Pancreas (tissue), 10 donors: ENCODE data around the gene SHC3. TPM values are rescaled to one million over a fixed set of nuclear protein-coding genes. Genes with fewer than 3 reads are reported as not detected.

Experiments
- ATAC-seq, 4 donors: fragments of 200-7000 bp; cut with Tn5 transposase; one replicate each; pipeline versions ENCODE4 v1.8.0 to v1.9.1; 2020; ENCODE audit warnings: mild to moderate bottlenecking in 4 of 4, moderate library complexity in 4 of 4
- DNase-seq, 6 donors: peaks; one replicate each; pipeline ENCODE4 v3.0.0-alpha.2; 2020
- FAIRE-seq: peaks from 2 replicates; lab custom pipeline; 2012; peaks lifted over from hg19 to GRCh38; lab: Jason Lieb, UNC
- H3K27ac ChIP-seq, 4 donors: fragments of 200-600 bp; sonication (generic); 1 replicate in 3 of 4; 2 replicates in 1 of 4; pipeline versions ENCODE4 v1.5.0 to v1.8.0; 2020
- H3K27me3 ChIP-seq, 4 donors: fragments of 200-600 bp; one replicate each; pipeline ENCODE4 v1.8.0; 2021
- H3K36me3 ChIP-seq, 3 donors: fragments of 200-600 bp; sonication (generic) in 1 of 3; one replicate each; pipeline versions ENCODE4 v1.5.0 to v1.8.0; 2020 to 2021
- H3K4me1 ChIP-seq, 3 donors: fragments of 200-600 bp; one replicate each; pipeline ENCODE4 v1.8.0; 2021
- H3K4me3 ChIP-seq, 4 donors: fragments of 200-600 bp; sonication (generic) in 2 of 4; one replicate each; pipeline versions ENCODE4 v1.5.0 to v1.8.0; 2020 to 2021
- H3K9me3 ChIP-seq, 4 donors: fragments of 200-600 bp; one replicate each; pipeline ENCODE4 v1.8.0; 2021
- WGBS, 2 donors: extraction: QIAGEN DNeasy Blood & Tissue Kit; methylation state at CpG; one replicate each; pipeline ENCODE4 v1.1.7; 2013; 5-methylcytosine and 5-hydroxymethylcytosine counted together
- intact Hi-C, 3 donors: fragments of 100-400 bp; cut with DNase I; formaldehyde crosslinking; loops; one replicate each; pipeline versions ENCODE4 v1.11.1 to v1.14.2; 2022
- polyA plus RNA-seq, 2 donors: library from polyadenylated mRNA; stranded (reverse); fragments of 200-250 nt; gene quantifications; one replicate each; pipeline ENCODE4 v1.2.3, GENCODE V29; 2013
- total RNA-seq, 6 donors: library from RNA; stranded (reverse); fragmentation: NEBNext Ultra II Directional in 4 of 6; extraction: Animal tissue kit (Norgen Biotek cat#: 25700) in 4 of 6; gene quantifications; one replicate each; pipeline versions ENCODE4 v1.2.1 to v1.2.4, GENCODE V29; 2021 to 2023
- TF ChIP-seq, protein P1 (sequence below), 4 donors: fragments of 200-600 bp; sonication (generic) in 3 of 4; IDR thresholded peaks; one replicate each; pipeline versions ENCODE4 v1.5.0 to v1.8.0; 2021; ENCODE audit warnings: antibody characterized with exemption in 4 of 4
- donor health status: healthy with polysubstance abuse.
- donor health status: DM: no; HTN: no; CAD: no; lungs with moderate emphysema.
- donor health status: DM: no; HTN: no; CAD: no.
- donor health status: control.
- donor health status: control.
- donor health status: Bipolar disorder and iron deficiency.
- donor health status: DM: yes; HTN: yes; CAD: no.
- donor health status: DM: no; HTN: no; CAD: no.
- donor health status: DM: no; HTN: no; CAD: no.
- donor health status: DM: yes; HTN: yes; CAD: no.

The SHC3 gene
- total and polyA plus RNA-seq, 8 donors, result 0.19 to 6.3 (median 1.8) TPM

DNA sequence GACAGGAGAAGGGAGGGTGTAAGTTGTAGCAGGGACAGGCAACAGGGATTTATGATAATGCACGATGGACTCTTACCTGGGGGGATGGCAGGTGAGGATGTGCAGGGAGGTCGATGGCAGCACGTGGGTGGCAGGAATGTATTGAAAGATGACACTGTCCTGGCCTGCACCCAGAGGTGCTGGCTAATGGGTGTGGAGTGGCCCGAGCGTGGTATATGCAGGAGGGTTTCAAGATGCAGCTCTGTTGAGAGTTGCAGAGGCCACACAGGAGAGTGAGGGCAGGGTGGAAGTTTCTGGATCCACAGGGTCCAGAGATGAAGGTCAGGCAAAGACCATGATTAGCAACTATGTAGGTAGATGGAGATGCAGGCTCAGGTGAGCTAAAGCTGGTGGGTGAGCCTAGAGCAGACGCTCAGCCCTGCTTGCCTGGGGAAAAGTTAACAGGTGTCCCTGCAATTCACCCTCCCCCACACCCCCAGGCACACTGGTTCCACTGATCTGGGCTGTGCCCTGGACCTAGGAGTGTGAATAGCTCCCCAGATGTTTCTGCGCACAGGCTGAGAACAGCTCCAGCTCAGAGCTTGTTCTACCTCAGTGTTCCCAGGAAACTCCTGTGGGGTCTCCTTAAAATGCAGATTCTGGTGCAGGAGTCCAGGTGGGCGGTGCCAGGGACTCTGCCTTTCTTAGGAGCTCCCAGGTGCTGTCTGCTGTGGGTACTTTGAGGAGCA, 208.8 kb downstream of the SHC3 start:
- H3K36me3 ChIP-seq, result no peaks in the 10 kb centered on the region
- peaks cover 0 to 19% (median 0%) of the 10 kb centered on the region in 3 donors for H3K4me1 ChIP-seq
- peak in 3 of 4 donors; percentile 57 to 71 (median 70) for ATAC-seq
- 43 to 44% methylated on average over 8 of the region's 8 CpGs for WGBS, 2 donors
- FAIRE-seq, result no peak
- H3K27ac ChIP-seq, result no peak overlapping the region
- intact Hi-C loops, result no loop called here
- H3K4me3 ChIP-seq, result no peak overlapping the region
- DNase-seq, result peak in 1 of 6 donors; percentile 16
- H3K9me3 ChIP-seq, result no peaks in the 10 kb centered on the region
- no peaks in the 10 kb centered on the region for H3K27me3 ChIP-seq
- TF ChIP-seq, protein P1, sequence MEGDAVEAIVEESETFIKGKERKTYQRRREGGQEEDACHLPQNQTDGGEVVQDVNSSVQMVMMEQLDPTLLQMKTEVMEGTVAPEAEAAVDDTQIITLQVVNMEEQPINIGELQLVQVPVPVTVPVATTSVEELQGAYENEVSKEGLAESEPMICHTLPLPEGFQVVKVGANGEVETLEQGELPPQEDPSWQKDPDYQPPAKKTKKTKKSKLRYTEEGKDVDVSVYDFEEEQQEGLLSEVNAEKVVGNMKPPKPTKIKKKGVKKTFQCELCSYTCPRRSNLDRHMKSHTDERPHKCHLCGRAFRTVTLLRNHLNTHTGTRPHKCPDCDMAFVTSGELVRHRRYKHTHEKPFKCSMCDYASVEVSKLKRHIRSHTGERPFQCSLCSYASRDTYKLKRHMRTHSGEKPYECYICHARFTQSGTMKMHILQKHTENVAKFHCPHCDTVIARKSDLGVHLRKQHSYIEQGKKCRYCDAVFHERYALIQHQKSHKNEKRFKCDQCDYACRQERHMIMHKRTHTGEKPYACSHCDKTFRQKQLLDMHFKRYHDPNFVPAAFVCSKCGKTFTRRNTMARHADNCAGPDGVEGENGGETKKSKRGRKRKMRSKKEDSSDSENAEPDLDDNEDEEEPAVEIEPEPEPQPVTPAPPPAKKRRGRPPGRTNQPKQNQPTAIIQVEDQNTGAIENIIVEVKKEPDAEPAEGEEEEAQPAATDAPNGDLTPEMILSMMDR (IDR thresholded peaks at IDR 0.05), result no peak

DNA sequence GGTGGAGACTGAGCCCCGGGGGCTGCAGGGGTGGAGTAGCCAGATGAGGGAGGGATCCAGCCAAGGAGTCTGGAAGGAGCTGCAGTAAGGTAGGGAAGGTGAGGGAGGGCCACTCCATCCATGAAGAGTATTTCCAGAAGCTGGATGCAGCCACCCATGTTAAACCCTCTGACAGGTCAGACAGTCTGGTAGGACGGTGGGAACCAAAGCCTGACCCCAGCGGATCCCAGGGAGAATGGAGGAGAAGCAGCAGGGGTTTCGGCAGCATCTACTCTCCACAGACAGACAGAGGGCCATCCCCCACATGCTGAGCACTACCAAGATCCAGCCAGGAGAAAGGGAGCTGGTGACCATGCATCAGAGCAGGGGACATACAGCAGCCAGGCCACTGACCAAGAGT, 209.8 kb downstream of the SHC3 start:
- TF ChIP-seq, protein P1 (IDR thresholded peaks at IDR 0.05), result no peak
- peaks cover 0 to 17% (median 0%) of the 10 kb centered on the region in 3 donors for H3K4me1 ChIP-seq
- no peak overlapping the region for H3K4me3 ChIP-seq
- no peak for DNase-seq
- no peaks in the 10 kb centered on the region for H3K27me3 ChIP-seq
- no peak for ATAC-seq
- intact Hi-C loops, result no loop called here
- 83 to 92% methylated on average over 4 of the region's 4 CpGs for WGBS, 2 donors
- no peaks in the 10 kb centered on the region for H3K36me3 ChIP-seq
- FAIRE-seq, result no peak
- no peaks in the 10 kb centered on the region for H3K9me3 ChIP-seq
- H3K27ac ChIP-seq, result no peak overlapping the region

DNA sequence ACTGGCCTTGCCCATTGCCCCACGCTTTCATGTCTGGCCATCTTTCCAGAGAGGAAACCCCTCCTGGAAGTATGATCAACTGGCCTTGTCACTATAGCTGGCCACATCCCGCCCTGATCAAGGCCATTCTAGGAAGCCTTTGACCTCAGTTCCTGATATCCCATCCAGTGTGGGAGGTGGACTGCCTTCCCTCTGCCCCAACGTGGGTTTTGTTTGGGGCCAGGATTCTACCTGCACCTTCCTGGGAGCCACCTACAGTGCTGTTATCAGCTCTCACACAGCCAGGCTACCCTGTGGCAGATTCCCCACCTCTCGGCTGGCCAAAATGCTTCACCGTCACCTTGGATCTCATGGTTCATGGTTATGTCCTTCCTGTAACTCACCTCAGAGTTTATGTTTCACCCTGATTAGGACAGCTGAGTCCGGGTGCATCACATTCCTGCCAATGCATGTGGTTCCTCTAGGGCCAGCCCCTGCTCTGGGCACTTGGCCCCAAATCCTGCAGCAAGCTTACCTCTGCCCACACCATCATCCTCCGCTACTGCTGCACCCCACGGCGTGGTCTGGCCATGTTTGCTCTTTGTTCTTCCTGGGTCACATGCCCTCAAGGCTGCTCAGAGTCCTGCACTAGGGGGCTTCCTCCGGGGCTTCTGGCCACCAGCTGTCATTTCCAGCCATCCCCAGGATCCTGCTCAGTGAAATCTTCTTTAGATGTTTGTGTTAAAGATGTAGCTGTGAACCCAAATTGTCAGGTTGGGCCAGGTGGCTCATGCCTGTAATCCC, 211.5 kb downstream of the SHC3 start:
- H3K4me3 ChIP-seq, result no peak overlapping the region
- H3K4me1 ChIP-seq, result peaks cover 0 to 17% (median 0%) of the 10 kb centered on the region in 3 donors
- DNase-seq (no peak), FAIRE-seq (no peak), ATAC-seq (no peak)
- no peak overlapping the region for H3K27ac ChIP-seq
- intact Hi-C loops, result no loop called here
- WGBS, 2 donors, result 82 to 83% methylated on average over 10 of the region's 10 CpGs
- TF ChIP-seq, protein P1 (IDR thresholded peaks at IDR 0.05), result no peak
- no peaks in the 10 kb centered on the region for H3K27me3 ChIP-seq
- H3K36me3 ChIP-seq, result no peaks in the 10 kb centered on the region
- H3K9me3 ChIP-seq, result no peaks in the 10 kb centered on the region

DNA sequence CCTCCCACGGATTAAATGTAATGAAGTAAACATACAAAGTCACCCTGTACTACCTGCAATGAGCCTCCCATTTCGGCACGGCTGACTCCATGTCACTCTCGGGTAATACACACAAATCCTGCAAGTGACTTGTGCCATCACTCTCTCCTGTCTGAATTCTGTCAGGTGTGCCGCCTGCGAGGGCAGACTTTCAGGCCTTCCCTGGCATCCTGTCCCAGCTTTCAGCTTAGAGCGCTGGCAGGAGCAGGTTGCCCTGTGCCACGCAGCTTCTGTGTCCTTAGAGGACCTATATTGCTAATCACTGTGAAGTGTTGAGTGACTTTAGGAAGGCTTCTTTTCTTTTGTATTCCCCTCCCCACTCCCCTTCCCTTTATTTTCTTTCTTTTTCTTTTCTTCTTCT, 213.1 kb downstream of the SHC3 start:
- intact Hi-C loops, result no loop called here
- Histone ChIP-seq H3K4me3 (no peak overlapping the region), H3K27ac (no peak overlapping the region), H3K4me1 (peaks cover 0 to 17% (median 0%) of the 10 kb centered on the region in 3 donors), H3K27me3 (no peaks in the 10 kb centered on the region), H3K36me3 (no peaks in the 10 kb centered on the region), H3K9me3 (no peaks in the 10 kb centered on the region)
- TF ChIP-seq, protein P1 (IDR thresholded peaks at IDR 0.05), result no peak
- FAIRE-seq (no peak), ATAC-seq (no peak), DNase-seq (no peak)
- WGBS, 2 donors, result 75 to 87% methylated on average over 8 of the region's 8 CpGs
